Mesendoderm (in vitro differentiated cells): ENCODE results near the gene B4GALNT3.

Experiments used
- DNase-seq: peaks from one replicate; pipeline ENCODE4 v3.0.0; 2013
- H2AK5ac ChIP-seq: 2 replicates; pipeline ENCODE4 v1.6.1; 2013; ENCODE audit warnings: low read length, inconsistent platforms
- H2BK120ac ChIP-seq: 2 replicates; pipeline ENCODE4 v1.6.1; 2013; ENCODE audit warnings: low read depth, mild to moderate bottlenecking, low read length, moderate library complexity, mixed read lengths
- H2BK15ac ChIP-seq: replicated peaks from 2 replicates; pipeline ENCODE4 v1.6.1; 2013; ENCODE audit warnings: low read depth, mild to moderate bottlenecking, moderate library complexity
- H2BK5ac ChIP-seq: 2 replicates; pipeline ENCODE4 v1.6.1; 2013; ENCODE audit warnings: low read length, inconsistent platforms
- H3K18ac ChIP-seq: 2 replicates; pipeline ENCODE4 v1.6.1; 2013; ENCODE audit warnings: mild to moderate bottlenecking, low read length, mixed read lengths
- H3K23ac ChIP-seq: one replicate; pipeline ENCODE4 v1.6.1; 2013; ENCODE audit warnings: low read length
- H3K27ac ChIP-seq: 2 replicates; pipeline ENCODE4 v1.5.1; 2013; ENCODE audit warnings: low read depth, mild to moderate bottlenecking, inconsistent platforms, low read length, moderate library complexity
- H3K27me3 ChIP-seq: 2 replicates; pipeline ENCODE4 v1.6.1; 2013; ENCODE audit warnings: low read length, control low read depth, mild to moderate bottlenecking, inconsistent platforms; ENCODE audit not compliant: insufficient read depth, poor library complexity
- H3K36me3 ChIP-seq: 2 replicates; pipeline ENCODE4 v1.6.1; 2013; ENCODE audit warnings: low read length, inconsistent platforms; ENCODE audit not compliant: control insufficient read depth, insufficient read depth
- H3K4ac ChIP-seq: one replicate; pipeline ENCODE4 v1.6.1; 2013; ENCODE audit warnings: low read depth, mild to moderate bottlenecking, low read length, moderate library complexity
- H3K4me1 ChIP-seq: 2 replicates; pipeline ENCODE4 v1.6.1; 2013; ENCODE audit warnings: low read depth, low read length, inconsistent platforms; ENCODE audit not compliant: control insufficient read depth
- H3K4me2 ChIP-seq: 2 replicates; pipeline ENCODE4 v1.6.1; 2013; ENCODE audit warnings: low read length
- H3K4me3 ChIP-seq: 2 replicates; pipeline ENCODE4 v1.5.1; 2013; ENCODE audit warnings: mild to moderate bottlenecking, low read length
- H3K56ac ChIP-seq: one replicate; pipeline ENCODE4 v1.6.1; 2013; ENCODE audit warnings: low read length
- H3K79me1 ChIP-seq: 2 replicates; pipeline ENCODE4 v1.6.1; 2013; ENCODE audit warnings: low read length, inconsistent platforms
- H3K79me2 ChIP-seq: 2 replicates; pipeline ENCODE4 v1.6.1; 2013; ENCODE audit warnings: mild to moderate bottlenecking, low read length; ENCODE audit not compliant: control insufficient read depth, insufficient read depth
- H3K9ac ChIP-seq: 2 replicates; pipeline ENCODE4 v1.6.1; 2013; ENCODE audit warnings: low read length, inconsistent platforms
- H4K5ac ChIP-seq: one replicate; pipeline ENCODE4 v1.6.1; 2013; ENCODE audit warnings: low read length
- H4K8ac ChIP-seq: one replicate; pipeline ENCODE4 v1.6.1; 2013; ENCODE audit warnings: low read depth, mild to moderate bottlenecking, control low read depth, low read length, moderate library complexity
- WGBS: extraction: QIAGEN DNeasy Blood & Tissue Kit; methylation state at CpG from one replicate; pipeline ENCODE4 v1.1.7; 2013; ENCODE audit warnings: low lambda C conversion rate, missing lambda C conversion rate; ENCODE audit not compliant: insufficient coverage; ENCODE audit errors: extremely low coverage; 5-methylcytosine and 5-hydroxymethylcytosine counted together

The B4GALNT3 gene

GRCh38 chr12:579420-580110 is 119.8 kb downstream of the B4GALNT3 start:
- no peak overlapping the region for H4K8ac ChIP-seq
- no peaks in the 10 kb centered on the region for H3K36me3 ChIP-seq
- H3K4me1 ChIP-seq = peaks cover 3% of the 10 kb centered on the region
- DNase-seq = peak; percentile 41
- no peak overlapping the region for H3K18ac ChIP-seq
- no CpG with 5 or more reads among the region's 9 CpGs for WGBS
- no peak overlapping the region for H3K9ac ChIP-seq
- H2BK15ac ChIP-seq = no peak overlapping the region
- H3K27me3 ChIP-seq = no peaks in the 10 kb centered on the region
- no peaks in the 10 kb centered on the region for H3K79me2 ChIP-seq
- H3K79me1 ChIP-seq = no peaks in the 10 kb centered on the region
- H3K4me3 ChIP-seq = no peak overlapping the region
- H3K4ac ChIP-seq = no peak overlapping the region
- no peak overlapping the region for H2AK5ac ChIP-seq
- H2BK120ac ChIP-seq = no peak overlapping the region
- H2BK5ac ChIP-seq = no peak overlapping the region
- no peak overlapping the region for H3K4me2 ChIP-seq
- H3K27ac ChIP-seq = no peak overlapping the region
- no peak overlapping the region for H3K56ac ChIP-seq
- H4K5ac ChIP-seq = no peak overlapping the region
- no peak overlapping the region for H3K23ac ChIP-seq

GRCh38 chr12:580813-581212 is 121.1 kb downstream of the B4GALNT3 start:
- Histone ChIP-seq H3K4ac (no peak overlapping the region), H3K4me1 (peaks cover 3% of the 10 kb centered on the region), H2BK15ac (no peak overlapping the region), H4K5ac (no peak overlapping the region), H4K8ac (no peak overlapping the region), H2BK5ac (no peak overlapping the region), H3K79me1 (no peaks in the 10 kb centered on the region), H3K27me3 (no peaks in the 10 kb centered on the region), H3K9ac (no peak overlapping the region), H3K23ac (no peak overlapping the region), H2BK120ac (no peak overlapping the region), H3K36me3 (no peaks in the 10 kb centered on the region), H3K18ac (no peak overlapping the region), H3K4me3 (no peak overlapping the region), H3K27ac (no peak overlapping the region), H3K79me2 (no peaks in the 10 kb centered on the region), H3K4me2 (no peak overlapping the region), H3K56ac (no peak overlapping the region), H2AK5ac (no peak overlapping the region)
- DNase-seq = no peak
- no CpG with 5 or more reads among the region's 4 CpGs for WGBS

- Histone ChIP-seq H2BK5ac (no peak overlapping the region), H3K23ac (no peak overlapping the region), H2AK5ac (no peak overlapping the region), H3K27ac (no peak overlapping the region), H3K18ac (no peak overlapping the region), H3K4me3 (no peak overlapping the region), H3K4me2 (no peak overlapping the region), H3K79me2 (no peaks in the 10 kb centered on the region), H4K5ac (no peak overlapping the region), H4K8ac (no peak overlapping the region), H3K27me3 (no peaks in the 10 kb centered on the region), H2BK15ac (no peak overlapping the region), H3K79me1 (no peaks in the 10 kb centered on the region), H3K56ac (no peak overlapping the region), H3K4me1 (peaks cover 3% of the 10 kb centered on the region), H3K36me3 (no peaks in the 10 kb centered on the region), H3K4ac (no peak overlapping the region), H3K9ac (no peak overlapping the region), H2BK120ac (no peak overlapping the region)
- WGBS = no CpG with 5 or more reads among the region's 5 CpGs
- no peak for DNase-seq
Observed at GRCh38 chr12:581321-581720, 121.6 kb downstream of the B4GALNT3 start.

- Histone ChIP-seq H3K27ac (no peak overlapping the region), H3K18ac (no peak overlapping the region), H3K27me3 (no peaks in the 10 kb centered on the region), H3K56ac (no peak overlapping the region), H3K79me1 (no peaks in the 10 kb centered on the region), H2BK15ac (no peak overlapping the region), H2BK5ac (no peak overlapping the region), H3K4me1 (peaks cover 3% of the 10 kb centered on the region), H3K4me3 (no peak overlapping the region), H4K8ac (no peak overlapping the region), H4K5ac (no peak overlapping the region), H3K9ac (no peak overlapping the region), H2AK5ac (no peak overlapping the region), H3K23ac (no peak overlapping the region), H3K4ac (no peak overlapping the region), H2BK120ac (no peak overlapping the region), H3K36me3 (no peaks in the 10 kb centered on the region), H3K4me2 (no peak overlapping the region), H3K79me2 (no peaks in the 10 kb centered on the region)
- no CpG with 5 or more reads among the region's 9 CpGs for WGBS
- no peak for DNase-seq
Observed at GRCh38 chr12:581746-582145, 122.0 kb downstream of the B4GALNT3 start.

- Histone ChIP-seq H2BK120ac (no peak overlapping the region), H3K36me3 (no peaks in the 10 kb centered on the region), H3K4me3 (no peak overlapping the region), H3K56ac (no peak overlapping the region), H3K18ac (no peak overlapping the region), H3K4me1 (peaks cover 3% of the 10 kb centered on the region), H3K79me2 (no peaks in the 10 kb centered on the region), H3K79me1 (no peaks in the 10 kb centered on the region), H3K9ac (no peak overlapping the region), H3K27ac (no peak overlapping the region), H2BK5ac (no peak overlapping the region), H3K4me2 (no peak overlapping the region), H4K5ac (no peak overlapping the region), H3K4ac (no peak overlapping the region), H2AK5ac (no peak overlapping the region), H3K23ac (no peak overlapping the region), H3K27me3 (no peaks in the 10 kb centered on the region), H4K8ac (no peak overlapping the region), H2BK15ac (no peak overlapping the region)
- DNase-seq = no peak
- WGBS = no CpG with 5 or more reads among the region's 13 CpGs
Observed at GRCh38 chr12:583251-583869, 123.6 kb downstream of the B4GALNT3 start.
